Caco-2 (cell line): ENCODE data around the gene SHC3. TPM values are rescaled to one million over a fixed set of nuclear protein-coding genes. Genes with fewer than 3 reads are reported as not detected.

Experiments used
- BruUV-seq: library from RNA; stranded (reverse); fragments of 400-500 nt; replicated peaks from 2 replicates; lab custom pipeline; 2021; lab: Mats Ljungman, UMichigan
- CTCF ChIA-PET: fragments of 300-600 bp; sonication (Branson Sonifier 250); formaldehyde crosslinking; loops from one replicate; lab custom pipeline; 2022; ENCODE audit warnings: antibody characterized with exemption; lab: Charles Lee
- POLR2A ChIA-PET: fragments of 300-600 bp; sonication (Branson Sonifier 250); formaldehyde crosslinking; loops from one replicate; lab custom pipeline; 2022; ENCODE audit warnings: antibody characterized with exemption; lab: Charles Lee
- DNase-seq, 2 experiments: peaks; one replicate each; pipeline versions ENCODE4 v3.0.0 to v3.0.0-alpha.2; 2020 to 2022
- H3K27me3 ChIP-seq: replicated peaks from 2 replicates; pipeline ENCODE4 v1.6.0; 2011; ENCODE audit warnings: low read length; ENCODE audit not compliant: control insufficient read depth, insufficient read depth
- H3K36me3 ChIP-seq: 2 replicates; pipeline ENCODE4 v1.5.1; 2011; ENCODE audit warnings: low read length; ENCODE audit not compliant: control insufficient read depth, insufficient read depth
- H3K4me1 ChIP-seq: fragments of 250-450 bp; sonication (Bioruptor Pico); 2 replicates; pipeline ENCODE4 v1.5.1; 2020; ENCODE audit warnings: mild to moderate bottlenecking
- H3K4me3 ChIP-seq: 2 replicates; pipeline ENCODE4 v1.5.1; 2011; ENCODE audit warnings: low read depth, mild to moderate bottlenecking, control low read depth, low read length
- H3K9me3 ChIP-seq: fragments of 250-450 bp; sonication (Bioruptor Pico); 2 replicates; pipeline ENCODE4 v1.5.1; 2020; ENCODE audit warnings: mild to moderate bottlenecking, moderate library complexity
- H3K27ac Mint-ChIP-seq: one replicate; pipeline ENCODE4 v1.8.0; 2022; ENCODE audit warnings: mixed read lengths; ENCODE audit not compliant: unreplicated experiment
- H3K27me3 Mint-ChIP-seq: one replicate; pipeline ENCODE4 v1.8.0; 2022; ENCODE audit warnings: mixed read lengths; ENCODE audit not compliant: insufficient read depth, unreplicated experiment
- H3K36me3 Mint-ChIP-seq: one replicate; pipeline ENCODE4 v1.8.0; 2022; ENCODE audit warnings: mild to moderate bottlenecking, mixed read lengths; ENCODE audit not compliant: insufficient read depth, unreplicated experiment
- H3K4me1 Mint-ChIP-seq: one replicate; pipeline ENCODE4 v1.8.0; 2022; ENCODE audit warnings: low read depth, mixed read lengths; ENCODE audit not compliant: unreplicated experiment
- H3K4me3 Mint-ChIP-seq: one replicate; pipeline ENCODE4 v1.8.0; 2022; ENCODE audit warnings: mild to moderate bottlenecking, moderate library complexity, mixed read lengths; ENCODE audit not compliant: unreplicated experiment
- H3K9me3 Mint-ChIP-seq: one replicate; pipeline ENCODE4 v1.8.0; 2022; ENCODE audit warnings: mixed read lengths; ENCODE audit not compliant: unreplicated experiment
- intact Hi-C: fragments of 100-400 bp; cut with micrococcal nuclease; formaldehyde crosslinking; loops from one replicate; pipeline ENCODE4 v1.10.0; 2022; ENCODE audit not compliant: unreplicated experiment
- total RNA-seq: library from RNA; stranded (reverse); gene quantifications from 2 replicates; pipeline ENCODE4 v1.2.3, GENCODE V29; 2022
- TF ChIP-seq, protein P1 (sequence below), 2 experiments: fragments of 200-600 bp in 1 of 2; IDR thresholded peaks; 1 replicate in 1 of 2; 2 replicates in 1 of 2; pipeline versions ENCODE4 v1.5.1 to v1.8.0; 2011 to 2022; ENCODE audit warnings: antibody characterized with exemption in 1 of 2, control low read depth in 1 of 2, inconsistent platforms in 1 of 2, low read depth in 1 of 2, low read length in 1 of 2, mild to moderate bottlenecking in 1 of 2, moderate library complexity in 1 of 2; ENCODE audit not compliant: insufficient read depth in 1 of 2, severe bottlenecking in 1 of 2, unreplicated experiment in 1 of 2

Gene SHC3
- total RNA-seq, 1 experiment from 2014 or later, result 0.20 TPM

DNA sequence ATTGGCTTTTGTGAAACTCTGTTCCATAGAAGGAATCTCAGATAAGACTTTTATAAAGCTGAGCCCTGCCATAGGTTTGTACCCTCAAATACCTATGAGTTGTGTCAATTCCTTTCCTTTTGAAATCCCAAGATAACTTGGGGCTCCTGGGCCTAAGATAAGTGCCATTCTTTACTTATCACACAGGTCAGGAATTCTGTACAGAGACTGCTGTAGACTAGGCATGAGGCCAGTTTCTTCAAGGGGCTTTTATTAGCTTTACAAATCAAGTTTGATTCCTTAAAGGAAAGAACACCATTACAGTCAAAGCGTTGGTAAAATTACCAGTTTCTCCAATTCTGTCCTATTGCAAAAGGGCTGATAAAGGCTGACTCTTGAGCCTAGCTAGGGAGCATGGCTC, 39.2 kb downstream of the SHC3 start:
- Mint-ChIP-seq H3K36me3 (no peaks in the 10 kb centered on the region), H3K4me1 (no peaks in the 10 kb centered on the region), H3K4me3 (no peak overlapping the region), H3K27me3 (no peaks in the 10 kb centered on the region), H3K9me3 (no peaks in the 10 kb centered on the region), H3K27ac (no peak overlapping the region)
- ChIA-PET POLR2A (no interaction called here), CTCF (no interaction called here)
- Histone ChIP-seq H3K4me1 (peaks cover 42% of the 10 kb centered on the region), H3K9me3 (no peaks in the 10 kb centered on the region), H3K36me3 (no peaks in the 10 kb centered on the region), H3K4me3 (no peak overlapping the region), H3K27me3 (no peaks in the 10 kb centered on the region)
- TF ChIP-seq, protein P1, sequence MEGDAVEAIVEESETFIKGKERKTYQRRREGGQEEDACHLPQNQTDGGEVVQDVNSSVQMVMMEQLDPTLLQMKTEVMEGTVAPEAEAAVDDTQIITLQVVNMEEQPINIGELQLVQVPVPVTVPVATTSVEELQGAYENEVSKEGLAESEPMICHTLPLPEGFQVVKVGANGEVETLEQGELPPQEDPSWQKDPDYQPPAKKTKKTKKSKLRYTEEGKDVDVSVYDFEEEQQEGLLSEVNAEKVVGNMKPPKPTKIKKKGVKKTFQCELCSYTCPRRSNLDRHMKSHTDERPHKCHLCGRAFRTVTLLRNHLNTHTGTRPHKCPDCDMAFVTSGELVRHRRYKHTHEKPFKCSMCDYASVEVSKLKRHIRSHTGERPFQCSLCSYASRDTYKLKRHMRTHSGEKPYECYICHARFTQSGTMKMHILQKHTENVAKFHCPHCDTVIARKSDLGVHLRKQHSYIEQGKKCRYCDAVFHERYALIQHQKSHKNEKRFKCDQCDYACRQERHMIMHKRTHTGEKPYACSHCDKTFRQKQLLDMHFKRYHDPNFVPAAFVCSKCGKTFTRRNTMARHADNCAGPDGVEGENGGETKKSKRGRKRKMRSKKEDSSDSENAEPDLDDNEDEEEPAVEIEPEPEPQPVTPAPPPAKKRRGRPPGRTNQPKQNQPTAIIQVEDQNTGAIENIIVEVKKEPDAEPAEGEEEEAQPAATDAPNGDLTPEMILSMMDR (IDR thresholded peaks at IDR 0.05; ENCODE audit: insufficient read depth in 1 of 2, low read depth in 1 of 2, low read length in 1 of 2, severe bottlenecking in 1 of 2, unreplicated experiment in 1 of 2), result no peak
- peak in 1 of 2 experiments; percentile 33 for DNase-seq
- no TSS peak for BruUV-seq
- intact Hi-C loops, result loop anchor here (5.0 kb wide), 1 partner anchor 117 kb away; no protein-coding TSS in a partner anchor

DNA sequence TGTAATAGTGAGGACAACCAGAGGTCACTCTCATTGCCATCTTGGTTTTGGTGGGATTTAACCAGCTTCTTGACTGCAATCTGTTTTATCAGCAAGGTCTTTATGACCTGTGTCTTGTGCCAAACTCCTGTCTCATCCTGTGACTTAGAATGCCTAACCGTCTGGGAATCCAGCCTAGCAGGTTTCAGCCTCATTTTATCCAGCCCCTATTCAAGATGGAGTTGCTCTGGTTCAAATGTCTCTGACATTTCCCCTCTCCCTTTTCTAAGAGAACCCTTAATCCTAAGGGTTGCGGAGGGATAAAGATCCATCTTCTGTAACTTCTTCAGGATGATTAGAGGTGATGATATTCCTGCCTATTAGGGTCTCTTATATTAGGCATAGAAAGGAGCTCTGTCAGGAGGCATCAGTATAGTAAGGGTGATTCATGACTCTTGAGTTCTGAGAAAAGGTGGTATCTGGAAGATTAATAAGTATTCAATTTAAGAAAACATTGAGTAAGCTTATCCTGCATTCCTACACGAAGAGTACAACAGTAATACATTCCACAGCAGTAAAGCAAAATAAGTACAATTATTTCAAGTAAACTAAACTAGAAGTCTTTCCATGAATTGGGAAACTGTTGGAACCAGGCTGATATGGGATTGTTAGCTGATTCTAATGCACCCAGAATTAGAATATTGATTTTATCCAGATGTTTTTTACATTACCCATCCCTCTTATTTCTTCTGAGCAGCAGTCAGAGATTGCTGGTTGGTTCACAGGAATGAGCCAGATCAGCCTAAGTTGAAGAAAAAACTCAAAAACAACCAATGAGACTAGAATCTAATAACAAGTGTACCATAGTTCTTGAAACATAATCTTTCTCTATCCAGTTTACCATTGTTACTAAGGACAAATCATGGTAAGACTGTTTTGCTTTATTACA, 39.9 kb downstream of the SHC3 start:
- CTCF ChIA-PET, result no interaction called here
- no peaks in the 10 kb centered on the region for H3K9me3 Mint-ChIP-seq
- H3K36me3 Mint-ChIP-seq, result no peaks in the 10 kb centered on the region
- Histone ChIP-seq H3K36me3 (no peaks in the 10 kb centered on the region), H3K4me1 (peaks cover 40% of the 10 kb centered on the region), H3K27me3 (no peaks in the 10 kb centered on the region), H3K4me3 (no peak overlapping the region), H3K9me3 (no peaks in the 10 kb centered on the region)
- POLR2A ChIA-PET, result no interaction called here
- no peaks in the 10 kb centered on the region for H3K27me3 Mint-ChIP-seq
- no peak overlapping the region for H3K4me3 Mint-ChIP-seq
- H3K4me1 Mint-ChIP-seq, result no peaks in the 10 kb centered on the region
- intact Hi-C loops, result loop anchor here (5.0 kb wide), 1 partner anchor 116 kb away; no protein-coding TSS in a partner anchor
- no TSS peak for BruUV-seq
- TF ChIP-seq, protein P1 (IDR thresholded peaks at IDR 0.05; ENCODE audit: insufficient read depth in 1 of 2, low read depth in 1 of 2, low read length in 1 of 2, severe bottlenecking in 1 of 2, unreplicated experiment in 1 of 2), result no peak
- no peak overlapping the region for H3K27ac Mint-ChIP-seq
- DNase-seq, result no peak

DNA sequence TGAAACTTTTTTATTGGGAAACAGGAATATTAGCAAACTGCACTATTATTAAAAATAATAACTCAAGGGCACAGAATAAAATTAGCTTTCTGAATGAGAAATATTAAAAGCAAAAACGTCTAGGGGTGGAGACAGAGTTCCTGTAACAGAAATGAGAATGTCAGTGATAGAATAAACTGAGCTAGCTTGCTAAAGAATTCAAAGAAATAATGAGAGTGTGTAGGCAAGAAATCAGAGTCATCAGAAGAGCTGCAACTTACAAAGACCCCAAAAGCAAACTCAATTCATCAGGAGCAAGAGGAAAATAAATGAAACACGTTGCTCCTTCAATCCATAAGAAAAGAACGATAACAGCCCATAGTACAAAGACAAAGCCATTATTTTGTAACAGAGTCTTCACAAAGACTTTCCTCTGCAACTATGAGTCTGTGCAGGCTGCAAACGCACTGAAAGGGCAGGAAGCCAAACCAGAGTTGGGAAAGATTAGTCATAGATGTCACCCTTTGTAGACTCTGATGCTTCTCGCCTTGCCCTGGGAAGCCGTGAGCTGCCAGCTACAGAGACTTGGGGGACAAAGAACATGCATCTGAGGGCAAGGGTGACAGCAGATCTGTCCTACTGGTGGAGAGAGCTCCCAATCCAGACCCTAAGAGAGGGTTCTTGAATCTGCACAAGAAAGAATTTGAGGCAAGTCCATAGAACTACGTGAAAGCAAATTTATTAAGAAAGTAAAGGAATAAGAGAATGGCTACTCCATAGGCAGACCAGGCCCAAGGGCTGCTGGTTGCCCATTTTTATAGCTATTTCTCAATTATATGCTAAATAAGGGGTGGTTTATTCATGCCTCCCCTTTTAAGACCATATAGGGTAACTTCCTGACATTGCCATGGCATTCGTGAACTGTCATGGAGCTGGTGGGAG, 40.8 kb downstream of the SHC3 start:
- Mint-ChIP-seq H3K9me3 (no peaks in the 10 kb centered on the region), H3K4me3 (no peak overlapping the region), H3K27ac (no peak overlapping the region), H3K4me1 (no peaks in the 10 kb centered on the region), H3K27me3 (no peaks in the 10 kb centered on the region), H3K36me3 (no peaks in the 10 kb centered on the region)
- intact Hi-C loops, result loop anchor here (5.0 kb wide), 1 partner anchor 116 kb away; no protein-coding TSS in a partner anchor
- Histone ChIP-seq H3K27me3 (no peaks in the 10 kb centered on the region), H3K4me1 (peaks cover 32% of the 10 kb centered on the region), H3K4me3 (no peak overlapping the region), H3K9me3 (no peaks in the 10 kb centered on the region), H3K36me3 (no peaks in the 10 kb centered on the region)
- TF ChIP-seq, protein P1 (IDR thresholded peaks at IDR 0.05; ENCODE audit: insufficient read depth in 1 of 2, low read depth in 1 of 2, low read length in 1 of 2, severe bottlenecking in 1 of 2, unreplicated experiment in 1 of 2), result no peak
- BruUV-seq, result no TSS peak
- ChIA-PET POLR2A (no interaction called here), CTCF (no interaction called here)
- no peak for DNase-seq
